LHCN-M2 (cell line): ENCODE data around the gene XPR1. TPM values are rescaled to one million over a fixed set of nuclear protein-coding genes. Genes with fewer than 3 reads are reported as not detected.

ENCODE experiments used
- DNase-seq: peaks from one replicate; pipeline ENCODE4 v3.0.0-alpha.2; 2012; ENCODE audit warnings: low read depth
- total RNA-seq: library from RNA; depleted of rRNA; stranded (reverse); fragments of >200 nt; gene quantifications from 2 replicates; pipeline ENCODE4 v1.2.3, GENCODE V29; 2014

The XPR1 gene
- total RNA-seq, 1 experiment from 2014 or later = 27.0 TPM

DNA sequence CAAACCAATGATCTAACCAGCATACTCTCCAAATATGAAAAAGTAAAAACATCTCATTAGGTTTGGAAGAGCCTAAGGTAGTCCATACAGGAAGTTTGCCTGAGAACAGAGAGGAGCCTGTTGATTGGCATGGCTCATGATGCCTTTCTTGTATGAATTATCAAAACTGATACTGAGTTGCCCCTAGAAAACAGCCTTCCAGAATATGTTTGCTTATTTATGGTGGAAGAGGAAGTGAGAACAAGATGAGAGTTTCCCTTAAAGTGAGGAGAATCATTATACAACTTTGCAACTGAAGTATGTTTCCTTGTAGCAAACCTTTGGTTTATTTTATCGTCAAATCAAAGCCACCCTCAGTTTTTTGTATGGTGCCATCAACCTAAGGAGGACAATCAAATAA is 257.0 kb downstream of the XPR1 start:
- DNase-seq = no peak

DNA sequence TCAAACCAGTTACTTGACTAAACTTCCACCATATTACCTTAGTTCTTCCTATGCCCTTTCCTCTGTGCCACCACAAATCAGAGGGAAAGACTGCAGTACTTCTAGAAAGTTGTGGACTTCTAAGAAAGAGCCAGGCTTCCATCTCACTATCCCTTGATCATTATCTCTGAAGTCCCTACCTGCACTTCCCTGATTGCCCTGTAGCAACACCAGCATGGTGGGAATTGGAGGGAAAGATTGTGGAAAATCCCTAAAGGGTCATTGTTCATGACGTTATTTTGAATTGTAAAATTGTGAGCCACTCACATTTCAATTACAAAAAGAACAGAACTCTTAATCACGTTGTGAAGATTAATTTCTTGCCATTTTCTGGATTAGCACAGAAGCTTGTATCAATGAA is 257.5 kb downstream of the XPR1 start:
- no peak for DNase-seq

DNA sequence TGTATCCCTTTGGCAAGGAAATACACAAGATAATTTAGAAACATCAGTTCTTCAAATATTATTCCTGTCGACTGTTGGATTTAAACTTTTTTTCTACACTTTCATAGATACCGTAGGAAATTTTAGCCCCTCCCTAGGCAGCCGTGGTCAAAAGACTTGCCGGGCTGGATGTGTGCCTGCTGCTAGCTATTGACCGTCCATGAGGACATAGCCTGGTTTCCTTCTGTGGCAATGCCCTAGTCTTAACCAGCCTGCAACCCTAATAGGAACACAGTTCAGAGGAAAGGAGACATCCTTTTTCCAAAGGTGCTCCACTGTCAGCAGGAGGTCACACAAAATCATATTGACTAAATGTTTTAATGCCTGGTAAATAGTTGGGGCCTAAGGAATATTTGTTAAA is 260.4 kb downstream of the XPR1 start:
- DNase-seq = no peak

DNA sequence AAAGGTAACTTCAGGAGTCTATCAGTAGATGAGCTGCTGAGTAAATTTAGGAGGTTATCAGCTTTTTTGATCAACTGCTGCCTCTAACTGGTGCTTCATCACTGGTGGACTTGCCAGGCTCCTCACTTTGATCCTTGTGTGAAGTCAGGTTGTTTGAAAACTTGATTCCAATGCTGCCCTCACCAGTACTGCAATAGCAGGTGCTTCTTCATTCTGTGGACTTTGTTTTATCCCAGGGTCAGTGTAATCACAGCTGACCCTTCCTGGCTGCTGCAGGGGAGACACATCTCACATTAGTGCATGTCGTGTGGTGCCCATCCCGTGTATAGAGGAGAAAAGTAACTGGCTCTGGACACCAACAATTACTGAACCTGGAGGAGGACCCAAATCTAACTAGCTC is 260.9 kb downstream of the XPR1 start:
- no peak for DNase-seq

DNA sequence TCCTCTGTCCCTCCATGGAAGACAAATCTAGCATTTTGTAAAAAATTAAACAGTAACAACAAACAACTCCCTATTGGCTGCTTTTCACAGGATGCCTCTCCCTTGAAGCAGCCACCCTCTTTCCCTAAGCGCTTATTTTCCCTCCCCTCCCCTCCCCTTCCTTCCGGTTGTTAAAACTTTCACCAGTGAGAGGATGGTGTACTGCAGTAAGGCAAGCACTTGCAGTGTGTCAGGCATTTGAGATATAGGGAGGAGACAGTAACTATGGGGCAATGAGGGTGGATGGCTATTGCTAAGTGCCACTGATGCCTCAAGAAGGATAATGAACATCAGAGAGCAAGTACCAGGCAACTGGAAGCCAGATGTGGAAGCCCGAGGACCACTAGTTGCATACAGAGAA is 261.8 kb downstream of the XPR1 start:
- no peak for DNase-seq

DNA sequence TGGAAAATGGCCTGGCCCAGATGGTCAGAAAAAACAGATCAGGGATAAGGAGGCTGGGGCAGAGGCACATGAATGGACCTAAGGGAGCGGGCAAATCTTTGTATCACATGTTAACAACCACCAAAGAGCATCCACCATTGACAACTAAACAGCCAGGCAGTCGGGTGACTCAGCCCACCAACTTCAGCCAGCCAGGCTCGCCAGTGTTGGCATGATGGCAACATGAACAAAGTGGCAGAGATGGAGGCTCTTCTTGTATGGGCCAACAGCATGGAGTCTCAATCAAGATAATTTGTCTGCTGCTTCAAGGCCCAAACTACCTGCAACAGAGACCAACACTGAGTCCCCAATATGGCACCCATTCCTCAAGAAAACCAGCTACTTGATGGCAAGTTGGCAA is 264.3 kb downstream of the XPR1 start:
- no peak for DNase-seq

DNA sequence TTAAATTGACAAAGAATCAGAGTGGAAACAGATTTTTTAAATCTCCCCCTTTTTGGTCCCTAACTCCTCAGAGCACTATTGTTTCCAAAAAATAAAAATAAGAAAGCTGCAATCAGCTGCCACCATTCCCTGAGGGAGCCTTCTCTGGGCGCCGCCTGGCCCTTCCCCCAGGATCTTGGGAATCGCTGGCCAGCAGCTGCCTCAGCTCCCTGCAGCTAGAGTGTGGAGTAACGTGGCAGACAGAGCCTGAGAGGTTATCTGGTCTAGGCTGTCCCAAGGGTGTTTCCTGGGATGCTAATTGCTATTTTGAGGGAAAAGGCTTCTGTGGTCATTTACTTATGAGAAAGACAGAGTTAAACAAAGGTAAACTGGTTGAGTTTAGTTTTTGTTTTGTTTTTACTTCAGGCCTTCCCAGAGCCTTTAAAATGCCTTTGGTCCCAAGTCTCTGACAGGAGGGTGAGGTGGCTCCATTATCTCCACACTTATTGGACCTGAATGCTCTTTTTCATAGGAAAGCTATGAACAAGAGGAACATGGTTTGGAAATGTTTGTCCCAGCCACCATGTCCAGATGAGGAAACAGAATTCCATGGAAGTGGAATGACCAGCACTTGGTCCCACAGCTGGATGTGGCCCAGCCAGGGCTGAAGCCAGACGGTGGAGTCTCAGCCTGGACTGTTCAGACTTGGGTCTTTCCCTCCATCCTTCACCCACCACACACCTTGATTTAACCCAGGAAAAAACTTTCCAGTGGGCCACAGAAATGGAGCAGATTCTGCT is 266.8 kb downstream of the XPR1 start:
- peak; percentile 37 for DNase-seq

DNA sequence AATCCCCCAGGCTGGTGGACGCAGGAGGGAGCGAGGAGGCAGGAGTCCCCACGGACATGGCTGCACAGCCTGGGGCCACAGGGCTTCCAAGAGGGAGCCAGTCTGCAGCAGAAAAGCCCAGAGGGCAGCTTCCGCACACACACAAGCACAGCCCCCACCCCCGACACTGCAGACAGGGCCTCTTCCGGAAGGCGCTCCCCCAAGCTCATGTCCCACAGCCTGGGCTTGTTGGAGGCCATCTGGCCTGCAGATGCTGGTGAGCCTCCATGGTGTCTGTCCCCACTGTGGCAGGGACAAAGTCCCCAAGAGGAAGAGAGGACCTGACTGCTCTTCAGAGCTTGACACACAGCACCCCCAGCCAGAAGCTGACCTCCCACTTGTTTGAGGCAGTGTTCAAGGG is 267.4 kb downstream of the XPR1 start:
- no peak for DNase-seq

DNA sequence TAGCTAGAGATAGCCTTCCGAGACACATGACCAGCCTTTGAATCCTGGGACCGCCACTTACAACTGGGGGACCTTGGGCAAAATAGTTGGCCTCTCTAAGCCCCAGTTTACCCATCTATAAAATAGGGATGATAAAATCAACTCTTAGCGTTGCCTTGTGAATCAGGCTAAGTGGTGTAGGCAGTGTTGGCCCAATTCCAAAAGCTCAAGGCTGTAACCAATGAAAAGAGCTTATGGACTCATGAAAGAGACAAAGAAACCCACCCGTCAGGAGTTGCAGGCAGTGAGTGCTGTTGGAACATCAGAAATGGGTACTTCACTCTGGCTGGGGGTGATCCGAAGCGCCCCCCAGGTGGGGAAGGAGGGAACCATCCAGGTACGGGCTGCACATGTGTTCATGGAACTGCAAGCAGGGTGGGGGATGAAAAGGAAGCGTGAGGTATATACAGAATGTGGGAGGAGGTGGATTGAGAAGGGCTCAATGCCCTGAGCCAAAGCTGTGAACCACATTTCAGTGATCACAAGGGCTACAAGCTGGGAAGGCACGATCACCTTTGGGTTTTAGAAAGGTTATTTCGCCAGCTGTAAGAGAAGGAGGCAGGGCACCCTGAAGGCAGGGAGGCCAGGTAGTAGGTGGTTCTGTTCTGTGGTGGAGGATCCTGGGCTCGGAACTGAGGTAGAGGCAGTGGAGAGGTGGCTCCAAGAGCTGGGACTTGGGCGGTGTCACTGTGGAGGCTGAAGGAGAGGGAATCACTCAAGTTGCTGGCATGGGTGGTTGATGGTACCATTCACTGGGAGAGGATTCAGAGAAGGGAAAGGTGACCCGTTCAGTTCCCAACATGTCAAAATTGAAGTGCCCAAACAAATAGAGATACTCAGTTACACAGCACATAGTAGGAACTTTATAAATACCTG is 269.5 kb downstream of the XPR1 start:
- no peak for DNase-seq

DNA sequence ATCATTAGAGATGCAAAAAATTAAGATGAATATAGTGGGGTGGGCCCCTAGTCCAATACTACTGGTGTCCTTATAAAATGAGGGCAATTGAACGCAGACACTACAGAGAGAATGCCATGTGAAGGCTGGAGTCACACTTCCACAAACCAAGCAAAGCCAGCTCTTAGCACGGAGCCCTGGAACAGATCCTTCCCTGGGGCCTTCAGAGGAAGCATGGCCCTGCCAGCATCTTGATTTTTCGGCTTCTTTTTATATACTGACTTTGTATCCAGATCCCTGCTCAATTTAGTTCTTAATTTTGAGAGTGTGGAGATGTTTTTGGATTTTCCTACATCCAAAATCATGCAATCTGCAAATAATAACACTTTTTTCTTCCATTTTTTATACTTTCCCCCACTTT is 270.7 kb downstream of the XPR1 start:
- DNase-seq = no peak

DNA sequence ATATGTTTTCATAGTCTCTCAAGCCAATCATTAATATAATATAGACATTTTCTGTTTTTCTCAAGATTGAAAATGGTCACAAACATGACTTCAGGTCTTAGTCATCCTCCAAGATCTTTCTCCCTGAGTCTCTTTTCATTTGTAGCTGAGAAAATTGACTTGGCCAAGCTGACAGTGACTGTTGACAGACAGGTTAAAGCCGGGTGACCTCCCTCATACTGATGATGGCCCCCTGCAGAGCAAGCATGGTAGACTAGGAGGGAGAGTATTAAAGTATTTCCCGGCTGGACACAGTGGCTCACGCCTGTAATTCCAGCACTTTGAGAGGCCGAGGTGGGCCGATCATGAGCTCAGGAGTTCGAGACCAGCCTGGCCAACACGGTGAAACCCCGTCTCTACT is 274.1 kb downstream of the XPR1 start:
- DNase-seq = no peak

DNA sequence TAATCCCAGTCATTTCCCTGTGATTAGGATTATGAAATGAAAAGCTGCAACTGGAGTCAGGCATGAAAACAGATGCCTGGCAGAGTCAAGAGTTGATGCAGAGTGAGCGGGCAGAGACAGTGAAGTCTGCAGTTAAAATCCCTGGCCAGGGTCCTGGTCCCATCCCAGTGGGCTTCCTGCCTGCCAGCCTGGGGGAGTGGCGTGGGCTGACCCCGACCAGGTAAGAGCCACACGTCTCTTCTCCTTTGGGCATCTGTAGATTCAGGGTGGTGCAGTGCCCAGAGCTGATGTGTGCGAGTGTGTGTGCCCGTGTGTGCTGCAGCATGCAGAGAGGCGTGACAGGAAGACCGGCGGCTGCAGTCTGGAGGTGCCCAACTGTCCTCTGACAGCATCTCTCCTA is 274.7 kb downstream of the XPR1 start:
- DNase-seq = no peak

DNA sequence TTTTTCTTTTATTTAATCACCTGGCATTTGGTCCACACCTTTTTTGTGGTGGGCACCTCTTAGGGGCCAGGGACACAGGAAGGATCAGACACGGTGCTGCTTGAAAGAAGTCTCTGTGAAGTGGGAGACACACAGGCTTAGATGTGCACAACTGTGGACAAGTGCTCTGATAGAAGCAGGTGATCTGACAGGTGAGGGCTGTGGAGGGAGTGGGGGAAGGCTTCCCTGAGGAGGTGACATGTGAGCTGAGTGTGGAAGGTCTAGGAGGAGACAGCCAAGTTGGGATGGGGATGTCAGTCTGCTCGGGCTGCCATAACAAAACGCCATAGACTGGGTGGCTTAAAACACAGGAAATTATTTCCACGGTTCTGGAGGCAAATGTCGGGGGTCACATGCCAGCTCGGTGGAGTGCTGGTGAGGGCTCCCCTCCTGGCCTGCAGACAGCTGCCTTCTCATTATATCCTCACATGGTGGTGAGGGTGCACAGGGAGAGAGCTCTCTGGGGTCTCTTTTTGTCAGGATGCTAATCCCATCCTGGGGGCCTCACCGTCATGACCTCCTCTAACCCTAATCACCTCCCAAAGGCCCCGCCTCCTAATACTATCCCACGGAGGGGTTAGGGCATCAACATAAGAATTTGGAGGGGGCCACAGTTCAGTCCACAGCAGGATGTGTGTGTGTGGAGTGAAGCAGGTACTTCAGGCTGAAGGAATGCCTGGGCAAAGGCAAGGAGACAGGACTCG is 275.7 kb downstream of the XPR1 start:
- no peak for DNase-seq

DNA sequence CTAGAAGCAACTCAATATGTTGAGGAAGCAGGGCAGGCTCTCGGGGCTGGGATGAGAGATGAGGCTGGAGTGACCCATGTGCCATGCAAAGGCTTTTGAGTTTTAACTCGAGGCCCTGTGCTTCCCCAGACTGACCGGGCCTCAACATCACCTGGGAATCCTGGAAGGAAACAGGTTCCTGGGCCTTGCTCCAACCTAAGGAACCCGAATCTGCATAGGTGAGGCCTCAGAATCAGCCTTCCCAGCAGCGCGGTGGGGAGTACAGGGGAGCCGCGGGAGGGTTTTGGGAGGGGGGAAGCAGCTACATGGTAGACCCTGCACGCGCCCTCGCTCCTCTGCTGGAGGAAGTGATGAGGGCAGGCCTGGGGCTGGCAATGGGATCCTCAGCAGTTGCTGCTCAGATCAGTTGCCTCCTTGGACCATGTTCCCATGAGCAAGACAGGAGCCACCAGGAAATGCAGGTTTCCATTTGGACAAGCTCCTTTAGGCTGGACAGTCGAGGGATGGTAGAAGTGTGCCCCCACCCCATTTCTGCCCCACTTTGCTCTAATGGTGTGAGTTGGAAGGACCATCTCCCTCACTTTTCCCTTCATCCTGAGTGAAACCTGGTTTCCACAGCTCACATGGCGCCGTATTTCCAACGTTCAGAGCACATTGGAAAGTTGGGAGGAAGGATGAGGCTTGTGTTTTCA is 276.4 kb downstream of the XPR1 start:
- no peak for DNase-seq

DNA sequence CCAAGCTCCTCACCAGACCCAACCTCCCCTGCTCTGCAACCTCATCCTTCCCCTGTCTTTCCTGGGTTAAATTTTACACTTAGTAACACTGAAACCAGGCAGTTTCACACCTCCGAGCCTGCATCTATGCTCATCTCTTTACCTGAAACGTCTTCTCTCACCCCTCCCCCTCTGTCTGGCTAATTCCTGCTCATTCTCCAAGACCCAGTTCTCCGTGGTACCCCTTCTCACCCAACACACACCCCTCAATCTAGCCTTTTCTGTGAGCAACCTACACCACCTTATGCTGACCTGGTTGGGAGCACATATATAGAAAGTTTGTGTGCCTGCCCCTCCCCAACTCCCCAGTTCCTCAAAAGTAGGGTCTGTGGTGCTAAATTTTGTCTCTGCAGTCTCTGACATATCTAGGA is 277.2 kb downstream of the XPR1 start:
- no peak for DNase-seq

DNA sequence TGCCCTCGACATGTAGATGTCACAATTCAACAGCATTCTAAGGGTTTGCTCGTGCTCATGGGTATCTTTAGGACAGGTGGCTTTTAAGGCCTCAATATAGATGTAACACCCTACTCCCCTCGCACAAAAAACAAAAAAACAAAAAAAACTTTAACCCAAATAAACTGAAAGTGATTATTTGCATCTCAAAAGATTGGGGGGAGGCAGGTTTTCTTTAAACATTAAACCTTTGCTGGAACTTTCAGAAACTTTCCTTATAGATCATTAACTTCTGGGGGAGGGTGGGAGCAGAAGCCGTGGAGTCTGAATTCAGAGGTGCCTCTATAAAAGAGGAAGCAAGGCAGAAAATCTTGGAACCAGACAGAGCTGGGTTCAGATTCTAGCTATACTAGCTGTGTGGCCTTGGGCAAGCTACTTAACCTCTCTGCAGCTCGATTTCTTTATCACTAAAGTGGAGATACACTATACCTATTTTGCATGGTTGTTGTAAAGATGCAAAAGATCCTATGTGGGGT is 277.7 kb downstream of the XPR1 start:
- DNase-seq = no peak

DNA sequence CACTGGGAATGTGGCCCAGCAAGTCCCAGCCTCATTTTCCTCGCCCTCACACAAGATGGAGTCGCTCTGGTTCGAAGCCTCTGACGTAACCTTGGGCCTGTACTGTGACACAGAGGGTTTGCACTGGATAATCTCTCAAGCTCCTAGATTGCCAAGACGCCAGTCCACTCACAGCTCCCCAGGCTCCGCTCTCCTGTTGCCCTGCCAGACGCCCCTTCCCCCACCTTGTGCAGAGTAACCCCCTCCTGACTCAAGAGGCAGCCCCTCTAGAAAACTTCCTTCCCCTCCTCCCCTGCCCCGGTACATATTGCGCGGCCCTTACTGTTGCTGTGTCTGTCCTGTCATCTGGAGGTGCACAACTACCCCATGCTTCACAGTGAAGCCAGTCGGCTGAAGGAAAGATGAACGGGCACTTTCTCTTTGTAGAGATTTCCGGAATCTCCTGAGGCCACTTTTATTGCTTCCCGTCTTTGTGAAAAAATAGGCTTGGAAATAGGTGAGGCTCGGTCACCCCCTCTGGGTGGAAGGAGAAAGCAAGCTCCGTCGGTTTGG is 279.9 kb downstream of the XPR1 start:
- peak; percentile 48 for DNase-seq

DNA sequence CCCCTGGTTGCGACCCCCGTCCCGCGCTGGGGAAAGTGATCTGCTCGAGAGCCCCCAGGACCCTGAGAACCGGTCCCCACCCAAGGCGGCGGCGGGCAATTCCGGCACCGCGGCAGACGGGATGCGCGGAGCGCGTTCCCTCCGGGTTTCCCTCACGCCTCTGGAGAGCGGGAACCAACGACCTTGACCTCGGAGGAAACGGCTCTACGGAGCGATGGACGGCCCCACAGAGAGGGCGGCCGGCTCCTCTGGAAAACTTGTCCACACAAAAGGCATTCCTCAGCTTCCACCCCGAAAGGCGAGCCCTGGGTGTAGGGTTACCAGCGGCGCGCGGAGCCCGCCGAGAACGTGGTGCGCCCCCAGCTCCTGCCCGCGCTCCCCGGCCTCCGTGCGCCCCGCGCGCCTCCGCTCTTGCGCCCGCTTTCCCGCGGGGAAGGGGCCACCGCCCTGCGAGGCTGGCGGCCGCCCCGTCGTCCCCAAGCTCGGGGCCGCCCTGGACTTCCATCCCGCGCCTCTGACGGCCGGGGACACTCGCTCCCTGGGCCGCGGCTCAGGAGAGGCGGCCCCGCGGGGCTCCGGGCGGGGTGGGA is 280.5 kb downstream of the XPR1 start:
- peak; percentile 54 for DNase-seq

DNA sequence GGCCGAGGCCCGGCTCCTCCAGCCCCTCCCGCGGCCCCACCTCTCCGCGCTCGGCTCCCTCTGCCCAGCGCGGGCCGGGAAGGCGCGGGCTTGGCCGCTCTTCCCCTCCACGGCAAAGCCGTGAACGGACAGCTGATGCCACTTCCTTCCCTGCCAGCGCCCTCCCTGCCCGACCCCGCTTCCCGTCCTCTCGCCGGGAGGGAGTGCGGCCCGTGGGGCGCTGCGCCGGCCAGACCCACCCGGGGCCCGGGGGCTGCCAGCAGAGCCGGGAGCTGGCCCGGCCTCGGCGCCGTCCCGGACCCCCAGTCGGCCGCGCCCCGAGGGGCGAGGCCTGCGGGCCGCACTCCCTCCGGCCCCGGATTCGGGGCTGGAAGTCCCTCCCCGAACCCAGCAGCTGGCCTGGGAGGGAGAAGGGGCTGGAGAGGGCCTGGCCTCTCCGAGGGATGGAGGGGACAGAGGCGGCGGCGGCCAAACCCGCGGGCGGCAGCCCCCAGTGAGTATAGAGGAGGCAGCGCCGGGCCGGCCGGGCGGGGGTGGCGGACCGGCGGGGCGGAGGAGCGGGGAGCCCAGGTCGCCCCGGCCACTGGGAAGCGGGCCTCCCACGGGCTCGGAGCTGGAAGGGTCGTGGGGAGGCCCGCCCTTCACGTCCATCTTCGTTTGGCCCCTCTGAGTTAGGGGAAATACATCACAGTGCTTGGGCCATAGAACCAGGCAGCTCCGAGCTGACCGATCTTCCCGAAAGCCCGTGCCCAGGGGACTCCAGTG is 281.2 kb downstream of the XPR1 start, which contains the start of gene KIAA1614:
KIAA1614 (plus strand) TSS at position 97 of the 765 bp plus-strand sequence; CDS start at position 444, 347 bp downstream.
- peak; percentile 64 for DNase-seq
